DND-41 (cell line): ENCODE measurements around the gene PCTP.

Experiments used
- ATAC-seq: fragments of 200-7000 bp; cut with Tn5 transposase; 3 replicates; pipeline ENCODE4 v1.9.1; 2021; ENCODE audit warnings: low read depth; ENCODE audit not compliant: insufficient read depth
- DNase-seq: peaks from one replicate; pipeline ENCODE4 v3.0.0-alpha.2; 2020
- H2AFZ ChIP-seq: 2 replicates; pipeline ENCODE4 v1.6.0; 2012; ENCODE audit warnings: low read depth, low read length
- H3K27ac ChIP-seq: 2 replicates; pipeline ENCODE4 v1.5.1; 2012; ENCODE audit warnings: low read length, inconsistent platforms
- H3K27me3 ChIP-seq: fragments of 200-600 bp; sonication (generic); 2 replicates; pipeline ENCODE4 v1.6.0; 2012; ENCODE audit warnings: low read length, mild to moderate bottlenecking, inconsistent platforms; ENCODE audit not compliant: insufficient read depth, poor library complexity
- H3K36me3 ChIP-seq: 2 replicates; pipeline ENCODE4 v1.5.1; 2012; ENCODE audit warnings: low read length, inconsistent platforms; ENCODE audit not compliant: insufficient read depth
- H3K4me1 ChIP-seq: 2 replicates; pipeline ENCODE4 v1.5.1; 2012; ENCODE audit warnings: mild to moderate bottlenecking, low read length; ENCODE audit not compliant: insufficient read depth
- H3K4me2 ChIP-seq: 2 replicates; pipeline ENCODE4 v1.6.0; 2012; ENCODE audit warnings: mild to moderate bottlenecking, moderate library complexity, low read length, inconsistent platforms; ENCODE audit not compliant: insufficient read depth
- H3K4me3 ChIP-seq, 2 experiments: fragments of 200-600 bp in 1 of 2; shearing (Covaris generic) in 1 of 2; 2 replicates each; pipeline ENCODE4 v1.5.1; 2012 to 2016; ENCODE audit warnings: inconsistent platforms in 2 of 2, low read length in 2 of 2, mild to moderate bottlenecking in 2 of 2, low read depth in 1 of 2, moderate library complexity in 1 of 2
- H3K79me2 ChIP-seq: 2 replicates; pipeline ENCODE4 v1.6.0; 2012; ENCODE audit warnings: low read length, inconsistent platforms; ENCODE audit not compliant: insufficient read depth
- H3K9ac ChIP-seq: 2 replicates; pipeline ENCODE4 v1.6.0; 2012; ENCODE audit warnings: low read depth, mild to moderate bottlenecking, inconsistent platforms, low read length, moderate library complexity
- H3K9me3 ChIP-seq: 2 replicates; pipeline ENCODE4 v1.5.1; 2012; ENCODE audit warnings: low read length, moderate library complexity, mild to moderate bottlenecking, inconsistent platforms; ENCODE audit not compliant: insufficient read depth, severe bottlenecking
- H4K20me1 ChIP-seq: 2 replicates; pipeline ENCODE4 v1.6.0; 2012; ENCODE audit warnings: low read length; ENCODE audit not compliant: insufficient read depth
- EZH2 ChIP-seq: IDR thresholded peaks from 3 replicates; pipeline ENCODE4 v1.6.1; 2012; ENCODE audit warnings: borderline replicate concordance, low read depth, mild to moderate bottlenecking, moderate library complexity, low read length, inconsistent platforms; ENCODE audit not compliant: severe bottlenecking
- TF ChIP-seq, protein P1 (sequence below): IDR thresholded peaks from 2 replicates; pipeline ENCODE4 v1.5.1; 2012; ENCODE audit warnings: borderline replicate concordance, low read length, moderate library complexity, mild to moderate bottlenecking; ENCODE audit not compliant: poor library complexity, severe bottlenecking; ENCODE audit errors: extremely low read depth

PCTP gene

DNA sequence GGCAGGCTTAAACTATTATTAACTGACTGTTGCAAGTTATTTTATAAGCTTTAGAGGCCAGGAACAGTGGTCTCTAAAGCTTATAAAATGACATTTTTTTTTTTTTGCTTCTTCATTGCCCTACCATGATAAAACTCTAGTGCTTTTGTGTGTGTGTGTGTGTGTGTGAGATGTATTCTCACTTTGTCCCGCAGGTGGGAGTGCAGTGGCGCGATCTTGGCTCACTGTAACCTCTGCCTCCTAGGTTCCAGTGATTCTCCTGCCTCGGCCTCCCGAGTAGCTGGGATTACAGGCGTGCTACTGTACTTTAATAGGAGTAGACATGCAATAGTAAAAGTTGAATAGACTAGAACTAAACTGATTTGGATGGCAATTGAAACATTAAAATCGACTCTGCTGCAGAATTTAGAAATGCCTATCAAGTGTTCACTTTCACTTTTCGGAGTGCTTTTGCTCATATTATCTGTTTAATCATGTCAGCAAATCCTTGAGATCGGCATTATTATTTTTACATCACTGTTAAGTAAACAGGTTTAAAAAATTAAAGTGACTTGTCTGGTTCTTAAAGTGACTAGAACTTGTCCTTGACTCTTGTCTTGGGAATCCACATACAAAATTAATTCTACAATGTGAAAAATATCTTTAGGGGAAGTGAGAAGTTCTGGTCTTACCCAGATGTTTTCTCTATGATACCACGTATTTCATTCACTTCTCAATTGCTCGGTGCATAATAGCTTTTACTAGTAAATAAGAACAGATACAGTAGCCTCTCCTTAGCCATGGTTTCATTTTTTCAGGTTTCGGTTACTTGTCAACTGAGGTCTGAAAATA lies 8.4 kb upstream of the PCTP start:
- no peak overlapping the region for H2AFZ ChIP-seq
- H3K36me3 ChIP-seq: no peaks in the 10 kb centered on the region
- H3K4me1 ChIP-seq: no peaks in the 10 kb centered on the region
- H4K20me1 ChIP-seq: no peaks in the 10 kb centered on the region
- no peak for ATAC-seq
- H3K9me3 ChIP-seq: no peaks in the 10 kb centered on the region
- H3K79me2 ChIP-seq: no peaks in the 10 kb centered on the region
- no peak overlapping the region for H3K27ac ChIP-seq
- TF ChIP-seq EZH2: no peak
- TF ChIP-seq, protein P1, sequence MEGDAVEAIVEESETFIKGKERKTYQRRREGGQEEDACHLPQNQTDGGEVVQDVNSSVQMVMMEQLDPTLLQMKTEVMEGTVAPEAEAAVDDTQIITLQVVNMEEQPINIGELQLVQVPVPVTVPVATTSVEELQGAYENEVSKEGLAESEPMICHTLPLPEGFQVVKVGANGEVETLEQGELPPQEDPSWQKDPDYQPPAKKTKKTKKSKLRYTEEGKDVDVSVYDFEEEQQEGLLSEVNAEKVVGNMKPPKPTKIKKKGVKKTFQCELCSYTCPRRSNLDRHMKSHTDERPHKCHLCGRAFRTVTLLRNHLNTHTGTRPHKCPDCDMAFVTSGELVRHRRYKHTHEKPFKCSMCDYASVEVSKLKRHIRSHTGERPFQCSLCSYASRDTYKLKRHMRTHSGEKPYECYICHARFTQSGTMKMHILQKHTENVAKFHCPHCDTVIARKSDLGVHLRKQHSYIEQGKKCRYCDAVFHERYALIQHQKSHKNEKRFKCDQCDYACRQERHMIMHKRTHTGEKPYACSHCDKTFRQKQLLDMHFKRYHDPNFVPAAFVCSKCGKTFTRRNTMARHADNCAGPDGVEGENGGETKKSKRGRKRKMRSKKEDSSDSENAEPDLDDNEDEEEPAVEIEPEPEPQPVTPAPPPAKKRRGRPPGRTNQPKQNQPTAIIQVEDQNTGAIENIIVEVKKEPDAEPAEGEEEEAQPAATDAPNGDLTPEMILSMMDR: no peak
- no peak for DNase-seq
- H3K4me2 ChIP-seq: no peak overlapping the region
- peaks cover 3% of the 10 kb centered on the region for H3K27me3 ChIP-seq
- H3K9ac ChIP-seq: no peak overlapping the region
- no peak overlapping the region for H3K4me3 ChIP-seq

DNA sequence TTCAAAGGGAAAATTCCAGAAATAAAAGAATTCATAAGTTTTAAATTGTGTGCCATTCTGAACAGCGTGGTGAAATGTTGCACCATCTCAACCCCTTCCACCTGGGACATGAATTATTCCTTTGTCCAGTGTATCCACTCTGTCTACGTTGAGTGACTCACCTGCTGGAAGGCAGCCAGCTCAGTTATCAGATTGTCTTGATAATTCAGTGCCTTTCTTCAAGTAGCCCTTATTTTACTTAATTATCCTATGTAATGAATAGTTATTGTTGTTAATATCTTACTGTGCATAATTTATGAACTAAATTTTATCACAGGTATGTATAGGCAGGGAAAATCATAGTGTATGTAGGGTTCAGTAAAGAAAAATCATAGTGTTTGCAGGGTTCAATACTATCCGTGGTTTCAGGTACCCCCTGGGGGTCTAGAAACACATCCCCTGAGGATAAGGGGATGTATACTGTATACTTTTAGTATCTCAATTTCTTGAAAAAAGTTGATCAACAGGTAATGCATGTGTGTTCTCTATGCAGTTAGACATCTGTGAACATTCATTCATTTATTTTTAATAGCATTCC lies 7.7 kb upstream of the PCTP start:
- Histone ChIP-seq H3K4me1 (no peaks in the 10 kb centered on the region), H3K27me3 (peaks cover 3% of the 10 kb centered on the region), H2AFZ (no peak overlapping the region), H3K4me2 (no peak overlapping the region), H3K79me2 (no peaks in the 10 kb centered on the region), H3K9ac (no peak overlapping the region), H4K20me1 (no peaks in the 10 kb centered on the region), H3K36me3 (no peaks in the 10 kb centered on the region), H3K27ac (no peak overlapping the region), H3K4me3 (no peak overlapping the region), H3K9me3 (no peaks in the 10 kb centered on the region)
- no peak for ATAC-seq
- TF ChIP-seq, protein P1: no peak
- TF ChIP-seq EZH2: no peak
- no peak for DNase-seq

DNA sequence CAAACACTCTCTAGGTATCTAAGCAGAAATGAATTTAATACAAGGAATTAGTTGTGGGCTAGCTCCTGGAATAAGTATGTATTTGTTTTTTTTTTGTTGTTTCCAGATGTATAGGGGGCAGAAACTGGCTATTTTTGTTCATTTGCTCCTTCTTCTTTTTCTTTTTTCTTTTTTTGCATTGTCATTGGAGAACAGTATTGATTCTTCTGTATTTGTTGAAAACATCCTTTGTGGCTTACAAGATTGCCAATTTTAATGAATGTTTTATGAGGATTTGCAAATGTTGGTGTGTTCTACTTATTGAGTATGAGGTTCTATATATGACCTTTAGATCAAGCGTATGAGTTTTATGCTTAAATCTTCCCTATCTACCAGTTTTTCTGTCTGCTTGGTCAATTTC lies 5.6 kb upstream of the PCTP start:
- Histone ChIP-seq H3K36me3 (no peaks in the 10 kb centered on the region), H3K27me3 (peaks cover 3% of the 10 kb centered on the region), H3K4me1 (peaks cover 3% of the 10 kb centered on the region), H3K79me2 (no peaks in the 10 kb centered on the region), H2AFZ (no peak overlapping the region), H3K9me3 (no peaks in the 10 kb centered on the region), H3K9ac (no peak overlapping the region), H4K20me1 (no peaks in the 10 kb centered on the region), H3K4me3 (no peak overlapping the region), H3K27ac (no peak overlapping the region), H3K4me2 (no peak overlapping the region)
- ATAC-seq (no peak), DNase-seq (no peak)
- TF ChIP-seq EZH2: no peak
- TF ChIP-seq, protein P1: no peak
